SK-N-SH treated with all-trans-retinoic acid at 6 μM for 48 hours (cell line): Measurements from ENCODE around the gene FRAS1.

Experiments
- ARNTL ChIP-seq: fragments of 450-650 bp; formaldehyde crosslinking; IDR thresholded peaks from 2 replicates; pipeline ENCODE4 v1.5.0; 2020; ENCODE audit warnings: low read depth, mild to moderate bottlenecking, moderate library complexity, borderline replicate concordance
- BACH2 ChIP-seq: fragments of 250-450 bp; sonication (Bioruptor Pico); IDR thresholded peaks from 2 replicates; pipeline ENCODE4 v1.9.0; 2021; ENCODE audit warnings: mild to moderate bottlenecking, borderline replicate concordance
- OSR1 ChIP-seq: fragments of 250-450 bp; sonication (Bioruptor Pico); IDR thresholded peaks from 2 replicates; pipeline ENCODE4 v1.8.0; 2022; ENCODE audit warnings: moderate library complexity, mild to moderate bottlenecking, inconsistent platforms
- RARB ChIP-seq: fragments of 250-450 bp; sonication (Bioruptor Pico); IDR thresholded peaks from 2 replicates; pipeline ENCODE4 v1.8.0; 2021; ENCODE audit warnings: mild to moderate bottlenecking, moderate library complexity
- ZC3H10 ChIP-seq: fragments of 250-450 bp; sonication (Bioruptor Pico); IDR thresholded peaks from 2 replicates; pipeline ENCODE4 v1.5.1; 2021; ENCODE audit warnings: mild to moderate bottlenecking, moderate library complexity
- ZFP3 ChIP-seq: fragments of 250-450 bp; sonication (Bioruptor Pico); IDR thresholded peaks from 2 replicates; pipeline ENCODE4 v1.5.0; 2020; ENCODE audit warnings: mild to moderate bottlenecking, moderate library complexity
- TF ChIP-seq, protein P1 (sequence below): fragments of 250-450 bp; sonication (Bioruptor Pico); IDR thresholded peaks from 2 replicates; pipeline ENCODE4 v1.5.0; 2020; ENCODE audit warnings: mild to moderate bottlenecking, moderate library complexity
- TF ChIP-seq, protein P2 (sequence below): fragments of 250-450 bp; sonication (Bioruptor Pico); IDR thresholded peaks from 2 replicates; pipeline ENCODE4 v1.8.0; 2020; ENCODE audit warnings: mild to moderate bottlenecking, moderate library complexity, borderline replicate concordance

DNA sequence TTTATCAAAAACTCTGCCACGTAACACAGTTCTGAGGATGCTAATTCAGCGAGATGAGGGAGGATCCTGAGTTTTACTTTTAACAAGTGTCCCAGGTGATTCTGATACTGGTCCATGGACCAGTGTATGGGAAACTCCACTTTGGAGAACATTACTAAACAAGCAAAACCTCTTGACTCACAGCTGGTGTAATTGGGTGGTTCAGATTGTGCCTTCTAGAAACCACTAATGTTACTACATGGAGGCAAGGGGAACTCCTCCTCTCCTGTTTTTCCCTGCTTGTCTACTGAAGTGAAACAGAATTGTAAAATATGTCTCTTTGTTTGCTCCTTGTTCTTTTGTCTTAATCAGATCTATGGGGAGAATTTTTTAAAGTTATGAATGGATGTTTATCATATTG lies 62.6 kb downstream of the FRAS1 start:
- TF ChIP-seq, protein P1, sequence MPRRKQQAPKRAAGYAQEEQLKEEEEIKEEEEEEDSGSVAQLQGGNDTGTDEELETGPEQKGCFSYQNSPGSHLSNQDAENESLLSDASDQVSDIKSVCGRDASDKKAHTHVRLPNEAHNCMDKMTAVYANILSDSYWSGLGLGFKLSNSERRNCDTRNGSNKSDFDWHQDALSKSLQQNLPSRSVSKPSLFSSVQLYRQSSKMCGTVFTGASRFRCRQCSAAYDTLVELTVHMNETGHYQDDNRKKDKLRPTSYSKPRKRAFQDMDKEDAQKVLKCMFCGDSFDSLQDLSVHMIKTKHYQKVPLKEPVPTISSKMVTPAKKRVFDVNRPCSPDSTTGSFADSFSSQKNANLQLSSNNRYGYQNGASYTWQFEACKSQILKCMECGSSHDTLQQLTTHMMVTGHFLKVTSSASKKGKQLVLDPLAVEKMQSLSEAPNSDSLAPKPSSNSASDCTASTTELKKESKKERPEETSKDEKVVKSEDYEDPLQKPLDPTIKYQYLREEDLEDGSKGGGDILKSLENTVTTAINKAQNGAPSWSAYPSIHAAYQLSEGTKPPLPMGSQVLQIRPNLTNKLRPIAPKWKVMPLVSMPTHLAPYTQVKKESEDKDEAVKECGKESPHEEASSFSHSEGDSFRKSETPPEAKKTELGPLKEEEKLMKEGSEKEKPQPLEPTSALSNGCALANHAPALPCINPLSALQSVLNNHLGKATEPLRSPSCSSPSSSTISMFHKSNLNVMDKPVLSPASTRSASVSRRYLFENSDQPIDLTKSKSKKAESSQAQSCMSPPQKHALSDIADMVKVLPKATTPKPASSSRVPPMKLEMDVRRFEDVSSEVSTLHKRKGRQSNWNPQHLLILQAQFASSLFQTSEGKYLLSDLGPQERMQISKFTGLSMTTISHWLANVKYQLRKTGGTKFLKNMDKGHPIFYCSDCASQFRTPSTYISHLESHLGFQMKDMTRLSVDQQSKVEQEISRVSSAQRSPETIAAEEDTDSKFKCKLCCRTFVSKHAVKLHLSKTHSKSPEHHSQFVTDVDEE (CRISPR knock-in tag): no peak
- TF ChIP-seq ZC3H10 (CRISPR knock-in tag) (no peak), ZFP3 (no peak), ARNTL (CRISPR knock-in tag) (no peak), BACH2 (CRISPR knock-in tag) (no peak), RARB (CRISPR knock-in tag) (no peak), OSR1 (no peak)
- TF ChIP-seq, protein P2, sequence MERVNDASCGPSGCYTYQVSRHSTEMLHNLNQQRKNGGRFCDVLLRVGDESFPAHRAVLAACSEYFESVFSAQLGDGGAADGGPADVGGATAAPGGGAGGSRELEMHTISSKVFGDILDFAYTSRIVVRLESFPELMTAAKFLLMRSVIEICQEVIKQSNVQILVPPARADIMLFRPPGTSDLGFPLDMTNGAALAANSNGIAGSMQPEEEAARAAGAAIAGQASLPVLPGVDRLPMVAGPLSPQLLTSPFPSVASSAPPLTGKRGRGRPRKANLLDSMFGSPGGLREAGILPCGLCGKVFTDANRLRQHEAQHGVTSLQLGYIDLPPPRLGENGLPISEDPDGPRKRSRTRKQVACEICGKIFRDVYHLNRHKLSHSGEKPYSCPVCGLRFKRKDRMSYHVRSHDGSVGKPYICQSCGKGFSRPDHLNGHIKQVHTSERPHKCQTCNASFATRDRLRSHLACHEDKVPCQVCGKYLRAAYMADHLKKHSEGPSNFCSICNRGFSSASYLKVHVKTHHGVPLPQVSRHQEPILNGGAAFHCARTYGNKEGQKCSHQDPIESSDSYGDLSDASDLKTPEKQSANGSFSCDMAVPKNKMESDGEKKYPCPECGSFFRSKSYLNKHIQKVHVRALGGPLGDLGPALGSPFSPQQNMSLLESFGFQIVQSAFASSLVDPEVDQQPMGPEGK: no peak
